ENCODE measurements around the gene NTRK2.

The NTRK2 gene

GRCh38 chr9:84686068-84686467 lies 16.5 kb downstream of the NTRK2 start:
- TF ChIP-seq, protein P1, sequence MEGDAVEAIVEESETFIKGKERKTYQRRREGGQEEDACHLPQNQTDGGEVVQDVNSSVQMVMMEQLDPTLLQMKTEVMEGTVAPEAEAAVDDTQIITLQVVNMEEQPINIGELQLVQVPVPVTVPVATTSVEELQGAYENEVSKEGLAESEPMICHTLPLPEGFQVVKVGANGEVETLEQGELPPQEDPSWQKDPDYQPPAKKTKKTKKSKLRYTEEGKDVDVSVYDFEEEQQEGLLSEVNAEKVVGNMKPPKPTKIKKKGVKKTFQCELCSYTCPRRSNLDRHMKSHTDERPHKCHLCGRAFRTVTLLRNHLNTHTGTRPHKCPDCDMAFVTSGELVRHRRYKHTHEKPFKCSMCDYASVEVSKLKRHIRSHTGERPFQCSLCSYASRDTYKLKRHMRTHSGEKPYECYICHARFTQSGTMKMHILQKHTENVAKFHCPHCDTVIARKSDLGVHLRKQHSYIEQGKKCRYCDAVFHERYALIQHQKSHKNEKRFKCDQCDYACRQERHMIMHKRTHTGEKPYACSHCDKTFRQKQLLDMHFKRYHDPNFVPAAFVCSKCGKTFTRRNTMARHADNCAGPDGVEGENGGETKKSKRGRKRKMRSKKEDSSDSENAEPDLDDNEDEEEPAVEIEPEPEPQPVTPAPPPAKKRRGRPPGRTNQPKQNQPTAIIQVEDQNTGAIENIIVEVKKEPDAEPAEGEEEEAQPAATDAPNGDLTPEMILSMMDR (IDR thresholded peaks at IDR 0.05; ENCODE audit: extremely low read depth, missing control alignments) = no peak

DNA sequence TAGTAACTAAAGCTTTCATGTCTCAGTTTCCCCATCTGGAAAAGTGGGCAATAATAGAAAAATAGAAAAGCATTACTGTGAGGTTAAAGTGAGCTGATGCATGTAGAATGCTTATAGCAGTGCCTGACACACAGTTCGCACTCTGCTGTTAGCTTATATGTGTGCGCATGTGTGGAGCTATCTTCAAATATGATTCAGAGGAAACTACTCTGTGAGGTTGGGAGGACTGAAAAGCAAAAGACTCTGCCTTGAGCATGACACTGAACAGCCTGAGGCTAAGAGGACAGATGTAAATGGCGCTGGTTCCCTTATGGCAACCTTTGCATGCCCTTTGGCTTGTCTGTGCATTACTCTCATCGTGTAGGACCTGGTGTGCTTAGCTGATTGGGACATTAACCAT lies 19.4 kb downstream of the NTRK2 start:
- TF ChIP-seq, protein P1 (IDR thresholded peaks at IDR 0.05; ENCODE audit: extremely low read depth, missing control alignments) = no peak
- no peak for DNase-seq (ENCODE audit: low spot score)

More at GRCh38 chr9:84686068-84686467, 16.5 kb downstream of the NTRK2 start:
- DNase-seq (ENCODE audit: low spot score) = no peak

DNA sequence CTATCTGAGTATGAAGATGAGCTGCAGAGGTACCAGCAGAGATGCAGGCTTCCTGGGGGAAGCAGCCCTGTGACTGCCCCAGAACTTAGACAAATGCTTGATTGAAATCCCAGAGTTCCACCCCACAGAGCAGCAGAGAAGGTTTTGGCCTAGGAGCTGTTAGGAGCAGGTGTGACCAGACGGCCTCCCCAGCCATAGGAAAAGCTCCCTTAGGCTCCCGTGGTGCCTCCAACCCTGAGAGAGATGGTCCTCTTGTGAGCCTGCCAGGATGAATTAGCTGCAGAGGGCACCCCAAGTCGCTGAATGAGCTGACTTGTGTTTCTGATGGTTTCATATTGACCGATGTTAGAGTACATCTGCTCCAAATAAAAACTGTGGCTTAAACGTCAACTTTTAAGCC lies 22.1 kb downstream of the NTRK2 start:
- TF ChIP-seq, protein P1 (IDR thresholded peaks at IDR 0.05; ENCODE audit: extremely low read depth, missing control alignments) = no peak
- DNase-seq (ENCODE audit: low spot score) = no peak

GRCh38 chr9:84694248-84694647 lies 24.7 kb downstream of the NTRK2 start:
- TF ChIP-seq, protein P1 (IDR thresholded peaks at IDR 0.05; ENCODE audit: extremely low read depth, missing control alignments) = no peak

GRCh38 chr9:84697042-84697441 lies 27.5 kb downstream of the NTRK2 start:
- no peak for DNase-seq (ENCODE audit: low spot score)
- TF ChIP-seq, protein P1 (IDR thresholded peaks at IDR 0.05; ENCODE audit: extremely low read depth, missing control alignments) = no peak

More at GRCh38 chr9:84694248-84694647, 24.7 kb downstream of the NTRK2 start:
- peak; percentile 49 for DNase-seq (ENCODE audit: low spot score)

DNA sequence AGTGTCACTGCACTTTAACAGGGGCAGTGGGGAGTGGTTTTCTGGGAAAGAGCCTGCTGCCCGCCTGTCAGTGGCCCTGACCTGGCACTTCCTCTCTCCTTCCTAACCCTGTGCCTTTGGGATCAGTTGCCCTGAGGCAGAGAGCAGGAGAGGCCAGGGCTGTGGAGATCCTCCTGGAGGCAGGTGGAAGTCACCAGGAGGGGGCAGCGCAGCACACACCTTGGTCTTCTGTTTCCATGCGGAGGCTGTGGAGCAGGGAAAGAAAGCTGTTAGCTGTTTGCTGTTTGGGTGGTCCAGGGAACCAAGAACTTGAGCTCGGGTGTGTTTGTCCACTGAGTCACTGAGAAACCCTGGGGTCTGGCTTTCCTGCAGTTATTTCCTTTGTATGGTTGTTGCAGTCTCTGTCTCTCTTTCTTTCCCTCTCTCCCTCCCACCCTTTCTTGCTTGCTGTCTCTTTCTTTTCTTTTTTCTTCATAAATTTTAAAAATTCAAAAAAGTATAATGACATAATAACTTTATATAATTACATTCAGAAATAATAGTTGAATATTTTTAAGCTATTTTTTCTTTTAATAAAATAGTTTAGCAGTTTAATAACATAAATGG lies 28.1 kb downstream of the NTRK2 start:
- DNase-seq (ENCODE audit: low spot score) = peak; percentile 65
- TF ChIP-seq, protein P1 (IDR thresholded peaks at IDR 0.05; ENCODE audit: extremely low read depth, missing control alignments) = peak; percentile 90

GRCh38 chr9:84698323-84698722 lies 28.8 kb downstream of the NTRK2 start:
- DNase-seq (ENCODE audit: low spot score) = no peak
- TF ChIP-seq, protein P1 (IDR thresholded peaks at IDR 0.05; ENCODE audit: extremely low read depth, missing control alignments) = no peak

Data from GM20000 (cell line).